HepG2 (cell line): ENCODE measurements around the gene RRP12. TPM values are rescaled to one million over a fixed set of nuclear protein-coding genes. Genes with fewer than 3 reads are reported as not detected.
A peak's percentile ranks its signal among the peaks of the same experiment; 100 is the strongest.

Source experiments
- ARID3A ChIP-seq: IDR thresholded peaks from 2 replicates; pipeline ENCODE4 v1.6.1; 2012; ENCODE audit warnings: low read depth, low read length, improper control_type of control experiment
- ATF1 ChIP-seq: IDR thresholded peaks from 2 replicates; pipeline ENCODE4 v1.6.1; 2016; ENCODE audit warnings: mild to moderate bottlenecking, control low read depth
- CSRNP1 ChIP-seq: sonication (generic); formaldehyde crosslinking; IDR thresholded peaks from 2 replicates; pipeline ENCODE4 v1.8.1; 2023; ENCODE audit warnings: mild to moderate bottlenecking, missing genetic modification reagents
- FOXK1 ChIP-seq: sonication (generic); formaldehyde crosslinking; IDR thresholded peaks from 2 replicates; pipeline ENCODE4 v1.4.0; 2020; ENCODE audit warnings: low read depth, missing genetic modification reagents, borderline replicate concordance
- FOXK2 ChIP-seq: fragments of 450-650 bp; IDR thresholded peaks from 2 replicates; pipeline ENCODE4 v1.6.1; 2016
- ISL2 ChIP-seq: sonication (generic); formaldehyde crosslinking; IDR thresholded peaks from 2 replicates; pipeline ENCODE4 v1.5.0; 2020; ENCODE audit warnings: missing genetic modification reagents
- JUND ChIP-seq: sonication (generic); formaldehyde crosslinking; IDR thresholded peaks from 2 replicates; pipeline ENCODE4 v1.8.0; 2022; ENCODE audit warnings: mild to moderate bottlenecking, missing genetic modification reagents
- SMAD1 ChIP-seq: sonication (generic); formaldehyde crosslinking; IDR thresholded peaks from 2 replicates; pipeline ENCODE4 v1.4.0; 2020; ENCODE audit warnings: missing genetic modification reagents, low read depth, mild to moderate bottlenecking, borderline replicate concordance
- SRSF9 ChIP-seq: fragments of 200-400 bp; formaldehyde crosslinking; IDR thresholded peaks from 2 replicates; pipeline ENCODE4 v1.6.1; 2018; ENCODE audit warnings: borderline replicate concordance, mild to moderate bottlenecking, low read depth, low read length; ENCODE audit not compliant: insufficient read depth, poor library complexity, severe bottlenecking
- ZBTB43 ChIP-seq: sonication (generic); formaldehyde crosslinking; conservative IDR thresholded peaks from 2 replicates; pipeline ENCODE4 v1.4.0; 2020; ENCODE audit warnings: missing genetic modification reagents
- ZNF136 ChIP-seq: sonication (generic); formaldehyde crosslinking; IDR thresholded peaks from 2 replicates; pipeline ENCODE4 v1.8.1; 2022; ENCODE audit warnings: low read depth, mild to moderate bottlenecking, moderate library complexity, missing genetic modification reagents
- ZNF142 ChIP-seq: sonication (generic); formaldehyde crosslinking; IDR thresholded peaks from 2 replicates; pipeline ENCODE4 v1.4.0; 2020; ENCODE audit warnings: missing genetic modification reagents
- ZNF20 ChIP-seq: sonication (generic); formaldehyde crosslinking; IDR thresholded peaks from 2 replicates; pipeline ENCODE4 v1.4.0; 2020; ENCODE audit warnings: mild to moderate bottlenecking, moderate library complexity, missing genetic modification reagents
- ZNF276 ChIP-seq: sonication (generic); formaldehyde crosslinking; IDR thresholded peaks from 2 replicates; pipeline ENCODE4 v1.4.0; 2020; ENCODE audit warnings: mild to moderate bottlenecking, low read depth, missing genetic modification reagents
- ZNF543 ChIP-seq: sonication (generic); formaldehyde crosslinking; IDR thresholded peaks from 2 replicates; pipeline ENCODE4 v1.4.0; 2020; ENCODE audit warnings: mild to moderate bottlenecking, missing genetic modification reagents
- ZNF644 ChIP-seq: IDR thresholded peaks from 2 replicates; pipeline ENCODE4 v1.6.1; 2016; ENCODE audit warnings: low read depth
- polyA plus RNA-seq, 8 experiments: library from polyadenylated mRNA; depleted of rRNA in 3 of 8; stranded (reverse) in 7 of 8; unstranded in 1 of 8; fragments of >200 nt; fragmentation: Illumina TruSeq in 4 of 8; extraction: Trizol in 4 of 8; gene quantifications; 2 replicates each; pipeline versions ENCODE4 v1.2.1 to v1.2.3, GENCODE V29; 2011 to 2016; ENCODE audit warnings: low read depth in 4 of 8, missing spikeins in 1 of 8, mixed read lengths in 1 of 8; ENCODE audit not compliant: insufficient read depth in 1 of 8
- total RNA-seq, 5 experiments: library from RNA; depleted of rRNA; stranded (reverse); fragments of >200 nt; fragmentation: Illumina TruSeq; extraction: Trizol; gene quantifications; 2 replicates each; pipeline ENCODE4 v1.2.3, GENCODE V29; 2016; ENCODE audit warnings: low read depth in 1 of 5

RRP12 gene
- total and polyA plus RNA-seq, 2 of the 13 experiments (the other 11 are each of a cell fraction or from before 2014, with no cell fraction given) = 13.2 to 39.4 TPM

GRCh38 chr10:97334370-97335175, 66.6 kb downstream of the RRP12 start, which contains the start of gene FRAT2 (continued):
- TF ChIP-seq ZNF142 (CRISPR knock-in tag) (peak; percentile 94), ZNF20 (no peak), ZNF136 (CRISPR knock-in tag) (no peak), FOXK1 (CRISPR knock-in tag) (peak; percentile 96), ZNF543 (CRISPR knock-in tag) (peak; percentile 64; the same call in 1 of the 2 replicates), SMAD1 (0 out of 2 replicates have a peak, but pooled peaks have one; percentile 48), ATF1 (no peak), SRSF9 (no peak), JUND (no peak), ZBTB43 (CRISPR knock-in tag) (peak; percentile 75), FOXK2 (peak; percentile 99), ZNF644 (no peak), CSRNP1 (CRISPR knock-in tag) (peak; percentile 67; the same call in 1 of the 2 replicates), ARID3A (no peak), ZNF276 (CRISPR knock-in tag) (no peak; the same call in 1 of the 2 replicates), ISL2 (CRISPR knock-in tag) (peak; percentile 73)
